ENCODE results near the gene CITED1.

- TF ChIP-seq POLR2AphosphoS5 (IDR thresholded peaks at IDR 0.05; ENCODE audit: low read depth, low read length): no peak
- TF ChIP-seq TAF1 (IDR thresholded peaks at IDR 0.05; ENCODE audit: borderline replicate concordance, insufficient read depth, low read length): no peak
- no peak for TF ChIP-seq REST (IDR thresholded peaks at IDR 0.05; ENCODE audit: insufficient read depth in 1 of 2, low read depth in 2 of 2, low read length in 2 of 2)
- TF ChIP-seq SIN3A (IDR thresholded peaks at IDR 0.05; ENCODE audit: borderline replicate concordance, insufficient read depth, low read length): no peak
- TF ChIP-seq FOXP2 (optimal IDR thresholded peaks at IDR 0.05; ENCODE audit: borderline replicate concordance, extremely low read depth, extremely low read length, insufficient read depth): no peak
Observed at GRCh38 chrX:72296991-72297390, 8.7 kb downstream of the CITED1 start.

Data from PFSK-1 (cell line).